ENCODE results near the gene JPH4. TPM values are rescaled to one million over a fixed set of nuclear protein-coding genes. Genes with fewer than 3 reads are reported as not detected.

The JPH4 gene
- total and polyA plus RNA-seq, 2 of the 8 experiments (the other 6 are each of a cell fraction or from before 2014, with no cell fraction given) = 23.9 to 46.7 TPM

DNA sequence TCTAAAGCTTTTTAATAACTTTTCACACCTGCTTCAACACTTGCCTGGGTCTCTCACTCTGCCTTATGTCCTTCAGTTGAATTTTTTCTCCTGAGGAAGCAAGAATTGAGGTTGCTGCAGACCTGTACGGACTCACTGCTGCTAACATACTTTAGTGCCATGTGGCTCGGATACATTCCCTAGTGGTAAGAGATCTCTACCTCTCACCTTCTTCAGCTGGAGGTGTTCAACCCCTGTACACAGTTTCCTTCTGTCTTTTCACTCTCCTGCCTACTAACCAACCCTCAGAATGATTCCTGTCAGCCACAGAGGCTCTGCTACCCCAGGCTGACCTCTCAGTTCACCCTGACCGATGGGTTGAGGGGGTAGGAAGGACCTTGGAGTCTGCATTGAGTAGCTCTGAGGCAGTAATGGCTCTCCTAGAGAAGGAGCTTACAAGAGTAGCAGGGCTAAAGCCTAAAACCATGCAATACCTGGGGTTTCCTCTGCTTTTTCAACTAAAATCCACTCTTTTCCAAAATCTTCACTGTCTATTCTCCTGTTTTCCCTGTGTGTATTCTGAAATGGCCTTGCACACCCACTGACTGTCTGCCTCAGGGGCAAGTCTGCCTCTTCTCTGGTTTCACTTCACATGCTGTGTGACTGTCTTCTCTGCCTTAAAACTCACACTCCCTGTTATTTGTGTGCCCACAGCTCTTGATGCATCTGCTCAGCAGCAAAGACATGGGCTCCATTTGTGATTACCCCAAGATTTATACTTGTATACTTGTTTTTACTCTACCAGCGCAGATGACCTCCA is 43.5 kb upstream of the JPH4 start:
- no peaks in the 10 kb centered on the region for H3K23me2 ChIP-seq (ENCODE audit: low read depth, low read length)
- H3K79me2 ChIP-seq (ENCODE audit: control insufficient read depth in 1 of 2, insufficient read depth in 2 of 2, low read length in 2 of 2) = no peaks in the 10 kb centered on the region
- no peak overlapping the region for H3K14ac ChIP-seq (ENCODE audit: insufficient read length)
- no peak overlapping the region for H3K27ac ChIP-seq (ENCODE audit: low read depth, low read length)
- no peaks in the 10 kb centered on the region for H3K79me1 ChIP-seq (ENCODE audit: low read depth, low read length)
- no peak overlapping the region for H2AK5ac ChIP-seq (ENCODE audit: low read depth, low read length)
- no peak for FAIRE-seq
- H4K5ac ChIP-seq (ENCODE audit: insufficient read length, low read depth, low read length) = no peak overlapping the region
- no peak overlapping the region for H3K23ac ChIP-seq (ENCODE audit: insufficient read length)
- no peak overlapping the region for H4K8ac ChIP-seq (ENCODE audit: extremely low read depth, insufficient read depth, low read length)
- POLR2A ChIA-PET (ENCODE audit: partially characterized antibody) = no interaction called here
- no peak for DNase-seq (ENCODE audit: low read depth in 1 of 2, low spot score in 2 of 2)
- no peak overlapping the region for H3K9ac ChIP-seq (replicated peaks in 1 of 4; ENCODE audit: extremely low read depth in 1 of 4, low read depth in 3 of 4, low read length in 3 of 4)
- H3K36me3 ChIP-seq (ENCODE audit: control insufficient read depth in 2 of 4, insufficient read depth in 4 of 4, low read length in 3 of 4) = no peaks in the 10 kb centered on the region
- no peak overlapping the region for H3K4me2 ChIP-seq (ENCODE audit: insufficient read depth in 1 of 2, low read depth in 2 of 2, low read length in 2 of 2)
- no peak overlapping the region for H4K91ac ChIP-seq (replicated peaks; ENCODE audit: insufficient read length, low read length)
- 83% methylated on average over 4 of the region's 4 CpGs; no CpG with 5 or more reads in 1 of the 2 experiments for WGBS, 2 experiments (ENCODE audit: extremely low coverage in 1 of 2, insufficient coverage in 1 of 2, insufficient read length in 1 of 2, insufficient replicate concordance in 2 of 2, low coverage in 1 of 2, low lambda C conversion rate in 2 of 2, missing lambda C conversion rate in 1 of 2)
- no peak overlapping the region for H2BK120ac ChIP-seq (replicated peaks; ENCODE audit: low read depth, low read length)
- no peaks in the 10 kb centered on the region for H3K4me1 ChIP-seq (replicated peaks in 1 of 4; ENCODE audit: control insufficient read depth in 3 of 4, insufficient read depth in 4 of 4, low read length in 3 of 4)
- no peak overlapping the region for H3K4me3 ChIP-seq (ENCODE audit: extremely low read depth in 1 of 4, insufficient read depth in 2 of 4, low read depth in 3 of 4, low read length in 4 of 4)
- H3K56ac ChIP-seq (replicated peaks; ENCODE audit: insufficient read length, low read depth, low read length) = no peak overlapping the region
- no peak overlapping the region for H2BK20ac ChIP-seq (ENCODE audit: low read length)
- no peak overlapping the region for H3K18ac ChIP-seq (ENCODE audit: extremely low read depth, low read length)
- H3K4ac ChIP-seq (replicated peaks; ENCODE audit: insufficient read length, low read depth, low read length) = no peak overlapping the region
- H3K27me3 ChIP-seq (replicated peaks in 1 of 4; ENCODE audit: control insufficient read depth in 3 of 4, extremely low read depth in 1 of 4, insufficient read depth in 3 of 4, low read length in 3 of 4) = no peaks in the 10 kb centered on the region
- H2BK15ac ChIP-seq (ENCODE audit: low read length) = no peak overlapping the region
- no peak overlapping the region for H2AFZ ChIP-seq (ENCODE audit: low read length)
- H3K9me3 ChIP-seq (ENCODE audit: insufficient read depth in 2 of 2, low read depth in 1 of 2, low read length in 1 of 2) = peaks cover 36 to 38% of the 10 kb centered on the region in 2 experiments
- no peak overlapping the region for H2BK12ac ChIP-seq (ENCODE audit: low read depth, low read length)
- CTCF ChIA-PET (ENCODE audit: partially characterized antibody) = interaction anchor here (0.7 to 6.5 kb wide), 3 partner anchors 10 to 290 kb away, joined by 3 to 36 read pairs (median 3); no protein-coding TSS in a partner anchor
- no peak overlapping the region for H2BK5ac ChIP-seq (ENCODE audit: low read depth, low read length)
- H4K20me1 ChIP-seq (replicated peaks in 1 of 2; ENCODE audit: control insufficient read depth in 1 of 2, insufficient read depth in 2 of 2, low read length in 2 of 2) = no peaks in the 10 kb centered on the region
- TF ChIP-seq MAFK (IDR thresholded peaks at IDR 0.05; ENCODE audit: low read depth, low read length) (no peak), PHF8 (conservative IDR thresholded peaks at IDR 0.05; ENCODE audit: low read depth, low read length) (no peak), RFX5 (IDR thresholded peaks at IDR 0.05; ENCODE audit: borderline replicate concordance, low read depth, low read length) (no peak)

All from H1 (cell line).